Endothelial cell of umbilical vein (primary cell): Measurements from ENCODE around the gene TTLL5. TPM values are rescaled to one million over a fixed set of nuclear protein-coding genes. Genes with fewer than 3 reads are reported as not detected.

Experiments
- BruUV-seq: library from RNA; stranded (reverse); fragments of 400-500 nt; replicated peaks from 2 replicates; lab custom pipeline; 2021; lab: Mats Ljungman, UMichigan
- CTCF ChIA-PET: fragments of 300-600, 350-600 bp; sonication (Branson Sonifier 250); formaldehyde crosslinking; loops from one replicate; lab custom pipeline; 2021; ENCODE audit warnings: antibody characterized with exemption, inconsistent platforms; lab: Charles Lee
- POLR2A ChIA-PET: fragments of 300-600, 350-600 bp; sonication (Branson Sonifier 250); formaldehyde crosslinking; loops from one replicate; lab custom pipeline; 2021; ENCODE audit warnings: antibody characterized with exemption, inconsistent platforms; lab: Charles Lee
- DNase-seq: peaks from one replicate; pipeline ENCODE4 v3.0.0-alpha.2; 2011; ENCODE audit warnings: low read depth, low spot score
- FAIRE-seq: peaks from 2 replicates; lab custom pipeline; 2011; peaks lifted over from hg19 to GRCh38; lab: Jason Lieb, UNC
- H2AFZ ChIP-seq: 2 replicates; pipeline ENCODE4 v1.6.0; 2012; ENCODE audit warnings: low read depth, low read length, control low read depth, inconsistent platforms
- H3K27ac ChIP-seq: 2 replicates; pipeline ENCODE4 v1.5.1; 2011; ENCODE audit warnings: low read depth, mild to moderate bottlenecking, control low read depth, low read length, moderate library complexity; ENCODE audit not compliant: insufficient read depth
- H3K27me3 ChIP-seq, 2 experiments: 2 replicates each; pipeline versions ENCODE4 v1.6.0 to v1.6.1; 2011; ENCODE audit warnings: low read length in 2 of 2, mixed read lengths in 1 of 2; ENCODE audit not compliant: control insufficient read depth in 2 of 2, insufficient read depth in 2 of 2
- H3K36me3 ChIP-seq, 2 experiments: 2 replicates in 1 of 2; 3 replicates in 1 of 2; pipeline ENCODE4 v1.5.1; 2011; ENCODE audit warnings: low read length in 2 of 2, mild to moderate bottlenecking in 1 of 2, moderate library complexity in 1 of 2; ENCODE audit not compliant: control insufficient read depth in 2 of 2, insufficient read depth in 2 of 2; ENCODE audit errors: extremely low read depth in 1 of 2
- H3K4me1 ChIP-seq: 3 replicates; pipeline ENCODE4 v1.5.1; 2011; ENCODE audit warnings: mild to moderate bottlenecking, low read length; ENCODE audit not compliant: control insufficient read depth, insufficient read depth; ENCODE audit errors: extremely low read depth
- H3K4me2 ChIP-seq: 2 replicates; pipeline ENCODE4 v1.6.1; 2011; ENCODE audit warnings: low read length, control low read depth, mixed read lengths; ENCODE audit not compliant: insufficient read depth
- H3K4me3 ChIP-seq, 3 experiments: fragments of 200-600 bp in 1 of 3; sonication (generic), shearing (Covaris generic) in 1 of 3; replicated peaks in 1 of 3; 2 replicates each; pipeline ENCODE4 v1.5.1; 2011 to 2016; ENCODE audit warnings: control low read depth in 3 of 3, low read length in 3 of 3, mild to moderate bottlenecking in 2 of 3, inconsistent platforms in 1 of 3, low read depth in 1 of 3, moderate library complexity in 1 of 3; ENCODE audit not compliant: insufficient read depth in 1 of 3
- H3K79me2 ChIP-seq: 2 replicates; pipeline ENCODE4 v1.6.0; 2012; ENCODE audit warnings: low read length, inconsistent platforms; ENCODE audit not compliant: control insufficient read depth, insufficient read depth
- H3K9ac ChIP-seq: replicated peaks from 2 replicates; pipeline ENCODE3; 2011; ENCODE audit warnings: low read length, control low read depth; ENCODE audit not compliant: insufficient read depth; ENCODE audit errors: extremely low read depth
- H3K9me1 ChIP-seq: replicated peaks from 3 replicates; pipeline ENCODE4 v1.6.0; 2011; ENCODE audit warnings: mild to moderate bottlenecking, low read length; ENCODE audit not compliant: control insufficient read depth, insufficient read depth; ENCODE audit errors: extremely low read depth
- H3K9me3 ChIP-seq: replicated peaks from 2 replicates; pipeline ENCODE4 v1.5.1; 2012; ENCODE audit warnings: low read length, inconsistent platforms; ENCODE audit not compliant: control insufficient read depth, insufficient read depth
- H4K20me1 ChIP-seq: replicated peaks from 2 replicates; pipeline ENCODE3; 2011; ENCODE audit warnings: mild to moderate bottlenecking, low read length; ENCODE audit not compliant: control insufficient read depth, insufficient read depth; ENCODE audit errors: extremely low read depth
- CTCF ChIP-seq, 2 donors: IDR thresholded peaks; 1 replicate in 1 of 2; 2 replicates in 1 of 2; pipeline ENCODE4 v1.5.1; 2011; ENCODE audit warnings: low read length in 2 of 2, mild to moderate bottlenecking in 2 of 2, moderate library complexity in 2 of 2, control low read depth in 1 of 2, inconsistent platforms in 1 of 2, low read depth in 1 of 2; ENCODE audit not compliant: insufficient read depth in 1 of 2; ENCODE audit errors: extremely low read depth in 1 of 2
- EZH2 ChIP-seq: IDR thresholded peaks from 2 replicates; pipeline ENCODE4 v1.6.1; 2012; ENCODE audit warnings: borderline replicate concordance, low read depth, mild to moderate bottlenecking, moderate library complexity, low read length, inconsistent platforms; ENCODE audit not compliant: severe bottlenecking
- FOS ChIP-seq: IDR thresholded peaks from 2 replicates; pipeline ENCODE4 v1.6.1; 2011; ENCODE audit warnings: mild to moderate bottlenecking, low read length, moderate library complexity, borderline replicate concordance; ENCODE audit not compliant: insufficient read depth
- GATA2 ChIP-seq: IDR thresholded peaks from 2 replicates; pipeline ENCODE4 v1.7.0; 2011; ENCODE audit warnings: low read depth, mild to moderate bottlenecking, moderate library complexity, mixed read lengths, low read length; ENCODE audit not compliant: insufficient read length, insufficient read depth
- JUN ChIP-seq: IDR thresholded peaks from 2 replicates; pipeline ENCODE4 v1.6.1; 2011; ENCODE audit warnings: borderline replicate concordance, low read depth; ENCODE audit not compliant: insufficient read length, insufficient read depth
- MAX ChIP-seq: IDR thresholded peaks from 2 replicates; pipeline ENCODE4 v1.6.1; 2011; ENCODE audit not compliant: insufficient read depth, insufficient read length
- MYC ChIP-seq: IDR thresholded peaks from one replicate; pipeline ENCODE4 v1.6.1; 2011; ENCODE audit warnings: mild to moderate bottlenecking, low read depth, low read length
- POLR2A ChIP-seq: IDR thresholded peaks from 2 replicates; pipeline ENCODE4 v1.6.1; 2012; ENCODE audit warnings: low read depth, mild to moderate bottlenecking, control low read depth, low read length
- POLR2AphosphoS5 ChIP-seq: IDR thresholded peaks from 2 replicates; pipeline ENCODE4 v1.6.1; 2012; ENCODE audit warnings: low read depth, mild to moderate bottlenecking, control low read depth, low read length, moderate library complexity; ENCODE audit not compliant: insufficient read depth
- dilution Hi-C: fragments of 300-500 bp; cut with MboI; formaldehyde crosslinking; loops from one replicate; pipeline ENCODE4 v1.15.0; 2019; ENCODE audit warnings: low sequenced_read_pairs; ENCODE audit not compliant: extremely low pct_ligation_motif_present
- intact Hi-C: fragments of 100-400 bp; cut with micrococcal nuclease; formaldehyde crosslinking; loops from one replicate; pipeline ENCODE4 v1.10.0; 2022
- polyA plus RNA-seq, 4 experiments: library from polyadenylated mRNA; depleted of rRNA in 3 of 4; stranded (reverse) in 3 of 4; unstranded in 1 of 4; fragments of >200 nt; gene quantifications; 2 replicates each; pipeline versions ENCODE4 v1.2.1 to v1.2.3, GENCODE V29; 2011 to 2012; ENCODE audit warnings: missing spikeins in 1 of 4
- total RNA-seq: library from RNA; stranded (reverse); gene quantifications from 2 replicates; pipeline ENCODE4 v1.2.3, GENCODE V29; 2021

The TTLL5 gene
- total and polyA plus RNA-seq, 2 donors (not counting 3 experiments of a cell fraction or from before 2014, with no cell fraction given): 33.2 to 93.6 TPM

GRCh38 chr14:75825147-75825592, 164.1 kb downstream of the TTLL5 start:
- Histone ChIP-seq H3K27ac (no peak overlapping the region), H3K4me2 (no peak overlapping the region), H3K9me1 (no peaks in the 10 kb centered on the region), H3K4me3 (no peak overlapping the region), H3K9ac (no peak overlapping the region), H2AFZ (no peak overlapping the region), H3K9me3 (no peaks in the 10 kb centered on the region), H3K79me2 (no peaks in the 10 kb centered on the region), H3K4me1 (no peaks in the 10 kb centered on the region), H3K27me3 (no peaks in the 10 kb centered on the region), H4K20me1 (no peaks in the 10 kb centered on the region), H3K36me3 (peaks cover 5 to 7% of the 10 kb centered on the region in 2 experiments)
- intact Hi-C loops: no loop called here
- DNase-seq (peak; percentile 31), FAIRE-seq (no peak)
- no peak for TF ChIP-seq FOS
- no peak for TF ChIP-seq EZH2
- no peak for TF ChIP-seq POLR2A
- no peak for TF ChIP-seq GATA2
- no peak for TF ChIP-seq MYC
- no peak for TF ChIP-seq CTCF (IDR thresholded peaks at IDR 0.05; ENCODE audit: extremely low read depth in 1 of 2, insufficient read depth in 1 of 2, low read depth in 1 of 2, low read length in 2 of 2)
- TF ChIP-seq MAX: no peak
- no peak for TF ChIP-seq JUN
- TF ChIP-seq POLR2AphosphoS5: no peak
- POLR2A ChIA-PET: no interaction called here
- BruUV-seq: no TSS peak
- CTCF ChIA-PET: interaction anchor here (0.6 to 1.5 kb wide), 7 partner anchors 10 to 157 kb away, joined by 3 to 6 read pairs (median 4); partner anchors contain the start of gene TGFB3
- dilution Hi-C loops: no loop called here
